Fibroblast of lung (primary cell): Measurements from ENCODE around the gene CCNY.

Experiments
- CTCF ChIP-seq, 2 donors: IDR thresholded peaks in 1 of 2; conservative IDR thresholded peaks in 1 of 2; 1 replicate in 1 of 2; 2 replicates in 1 of 2; pipeline ENCODE4 v1.5.1; 2011 to 2012; ENCODE audit warnings: low read length in 2 of 2, control low read depth in 1 of 2, inconsistent platforms in 1 of 2, low read depth in 1 of 2, mild to moderate bottlenecking in 1 of 2
- EZH2 ChIP-seq: IDR thresholded peaks from 2 replicates; pipeline ENCODE4 v1.5.1; 2012; ENCODE audit warnings: low read length, control low read depth, mild to moderate bottlenecking; ENCODE audit errors: missing control alignments

- no peak for TF ChIP-seq CTCF (conservative IDR thresholded peaks at IDR 0.05 in 1 of 2, IDR thresholded peaks at IDR 0.05 in 1 of 2; ENCODE audit: low read depth in 1 of 2, low read length in 2 of 2)
- no peak for TF ChIP-seq EZH2
Observed at GRCh38 chr10:35438718-35439571, 102.6 kb downstream of the CCNY start.
